Measurements from ENCODE around the gene HOXA6. TPM values are rescaled to one million over a fixed set of nuclear protein-coding genes. Genes with fewer than 3 reads are reported as not detected.

The HOXA6 gene
- total RNA-seq, 1 donor from 2014 or later = not detected

GRCh38 chr7:27119412-27119911, 28.1 kb downstream of the HOXA6 start:
- Mint-ChIP-seq H3K9me3 (no peaks in the 10 kb centered on the region), H3K4me1 (no peaks in the 10 kb centered on the region), H3K27me3 (no peaks in the 10 kb centered on the region), H3K27ac (no peak overlapping the region), H3K36me3 (ENCODE audit: low read depth) (no peaks in the 10 kb centered on the region), H3K4me3 (no peak overlapping the region)
- DNase-seq = no peak
- intact Hi-C loops (cut with micrococcal nuclease) = no loop called here

GRCh38 chr7:27118580-27118979, 29.0 kb downstream of the HOXA6 start:
- no peaks in the 10 kb centered on the region for H3K9me3 Mint-ChIP-seq
- no peak overlapping the region for H3K4me3 Mint-ChIP-seq
- intact Hi-C loops (cut with micrococcal nuclease) = no loop called here
- no peaks in the 10 kb centered on the region for H3K4me1 Mint-ChIP-seq
- no peaks in the 10 kb centered on the region for H3K36me3 Mint-ChIP-seq (ENCODE audit: low read depth)
- DNase-seq = no peak
- H3K27ac Mint-ChIP-seq = no peak overlapping the region
- H3K27me3 Mint-ChIP-seq = no peaks in the 10 kb centered on the region

- no peak overlapping the region for H3K27ac Mint-ChIP-seq
- DNase-seq = no peak
Observed at GRCh38 chr7:27117887-27118491, 29.6 kb downstream of the HOXA6 start.

GRCh38 chr7:27116962-27117886, 30.4 kb downstream of the HOXA6 start:
- H3K27ac Mint-ChIP-seq = no peak overlapping the region
- H3K4me1 Mint-ChIP-seq = no peaks in the 10 kb centered on the region
- intact Hi-C loops (cut with micrococcal nuclease) = no loop called here
- H3K27me3 Mint-ChIP-seq = no peaks in the 10 kb centered on the region
- no peak overlapping the region for H3K4me3 Mint-ChIP-seq
- H3K9me3 Mint-ChIP-seq = no peaks in the 10 kb centered on the region
- DNase-seq = no peak
- no peaks in the 10 kb centered on the region for H3K36me3 Mint-ChIP-seq (ENCODE audit: low read depth)

More at GRCh38 chr7:27117887-27118491, 29.6 kb downstream of the HOXA6 start:
- Mint-ChIP-seq H3K36me3 (ENCODE audit: low read depth) (no peaks in the 10 kb centered on the region), H3K9me3 (no peaks in the 10 kb centered on the region), H3K4me3 (no peak overlapping the region), H3K27me3 (no peaks in the 10 kb centered on the region), H3K4me1 (no peaks in the 10 kb centered on the region)
- intact Hi-C loops (cut with micrococcal nuclease) = no loop called here

- intact Hi-C loops (cut with micrococcal nuclease) = no loop called here
- no peaks in the 10 kb centered on the region for H3K36me3 Mint-ChIP-seq (ENCODE audit: low read depth)
- no peak overlapping the region for H3K4me3 Mint-ChIP-seq
- no peaks in the 10 kb centered on the region for H3K4me1 Mint-ChIP-seq
- H3K9me3 Mint-ChIP-seq = no peaks in the 10 kb centered on the region
- peaks cover 5% of the 10 kb centered on the region for H3K27me3 Mint-ChIP-seq
- DNase-seq = no peak
- H3K27ac Mint-ChIP-seq = no peak overlapping the region
Observed at GRCh38 chr7:27116031-27116961, 31.3 kb downstream of the HOXA6 start.

- H3K27me3 Mint-ChIP-seq = peaks cover 5% of the 10 kb centered on the region
- H3K27ac Mint-ChIP-seq = no peak overlapping the region
- intact Hi-C loops (cut with micrococcal nuclease) = no loop called here
- no peaks in the 10 kb centered on the region for H3K4me1 Mint-ChIP-seq
- no peak for DNase-seq
- no peaks in the 10 kb centered on the region for H3K36me3 Mint-ChIP-seq (ENCODE audit: low read depth)
- H3K4me3 Mint-ChIP-seq = no peak overlapping the region
- no peaks in the 10 kb centered on the region for H3K9me3 Mint-ChIP-seq
Observed at GRCh38 chr7:27115221-27116026, 32.1 kb downstream of the HOXA6 start.

- intact Hi-C loops (cut with micrococcal nuclease) = no loop called here
- H3K36me3 Mint-ChIP-seq (ENCODE audit: low read depth) = no peaks in the 10 kb centered on the region
- DNase-seq = no peak
- H3K4me3 Mint-ChIP-seq = no peak overlapping the region
- H3K27ac Mint-ChIP-seq = no peak overlapping the region
- peaks cover 5% of the 10 kb centered on the region for H3K27me3 Mint-ChIP-seq
- no peaks in the 10 kb centered on the region for H3K4me1 Mint-ChIP-seq
- no peaks in the 10 kb centered on the region for H3K9me3 Mint-ChIP-seq
Observed at GRCh38 chr7:27114881-27115220, 32.7 kb downstream of the HOXA6 start.

GRCh38 chr7:27113991-27114769, 33.4 kb downstream of the HOXA6 start:
- H3K4me1 Mint-ChIP-seq = no peaks in the 10 kb centered on the region
- H3K4me3 Mint-ChIP-seq = no peak overlapping the region
- H3K27ac Mint-ChIP-seq = no peak overlapping the region
- intact Hi-C loops (cut with micrococcal nuclease) = no loop called here
- DNase-seq = no peak
- H3K36me3 Mint-ChIP-seq (ENCODE audit: low read depth) = no peaks in the 10 kb centered on the region
- peaks cover 5% of the 10 kb centered on the region for H3K27me3 Mint-ChIP-seq
- no peaks in the 10 kb centered on the region for H3K9me3 Mint-ChIP-seq

- Mint-ChIP-seq H3K4me1 (no peaks in the 10 kb centered on the region), H3K36me3 (ENCODE audit: low read depth) (no peaks in the 10 kb centered on the region), H3K9me3 (no peaks in the 10 kb centered on the region), H3K27me3 (peaks cover 5% of the 10 kb centered on the region), H3K4me3 (no peak overlapping the region), H3K27ac (no peak overlapping the region)
- intact Hi-C loops (cut with micrococcal nuclease) = no loop called here
- no peak for DNase-seq
Observed at GRCh38 chr7:27112955-27113949, 34.3 kb downstream of the HOXA6 start.

- Mint-ChIP-seq H3K36me3 (ENCODE audit: low read depth) (no peaks in the 10 kb centered on the region), H3K4me3 (no peak overlapping the region), H3K9me3 (no peaks in the 10 kb centered on the region), H3K27ac (no peak overlapping the region), H3K27me3 (peaks cover 5% of the 10 kb centered on the region), H3K4me1 (no peaks in the 10 kb centered on the region)
- DNase-seq = no peak
- intact Hi-C loops (cut with micrococcal nuclease) = no loop called here
Observed at GRCh38 chr7:27112361-27112760, 35.2 kb downstream of the HOXA6 start.

- intact Hi-C loops (cut with micrococcal nuclease) = no loop called here
- Mint-ChIP-seq H3K4me3 (no peak overlapping the region), H3K27me3 (peaks cover 5% of the 10 kb centered on the region), H3K9me3 (no peaks in the 10 kb centered on the region), H3K27ac (no peak overlapping the region), H3K36me3 (ENCODE audit: low read depth) (no peaks in the 10 kb centered on the region), H3K4me1 (no peaks in the 10 kb centered on the region)
- DNase-seq = no peak
Observed at GRCh38 chr7:27111751-27112277, 35.8 kb downstream of the HOXA6 start.

All from activated CD4-positive, alpha-beta T cell treated with anti-CD3 and anti-CD28 coated beads, Interleukin-2, amount 10 ng/mL, durations not matched to agents 24 days and 14 days (primary cell).